ENCODE measurements around the gene MAN2A1. TPM values are rescaled to one million over a fixed set of nuclear protein-coding genes. Genes with fewer than 3 reads are reported as not detected.

The MAN2A1 gene
- total and polyA plus RNA-seq, 12 donors, result 11.7 to 123 (median 83.2) TPM

DNA sequence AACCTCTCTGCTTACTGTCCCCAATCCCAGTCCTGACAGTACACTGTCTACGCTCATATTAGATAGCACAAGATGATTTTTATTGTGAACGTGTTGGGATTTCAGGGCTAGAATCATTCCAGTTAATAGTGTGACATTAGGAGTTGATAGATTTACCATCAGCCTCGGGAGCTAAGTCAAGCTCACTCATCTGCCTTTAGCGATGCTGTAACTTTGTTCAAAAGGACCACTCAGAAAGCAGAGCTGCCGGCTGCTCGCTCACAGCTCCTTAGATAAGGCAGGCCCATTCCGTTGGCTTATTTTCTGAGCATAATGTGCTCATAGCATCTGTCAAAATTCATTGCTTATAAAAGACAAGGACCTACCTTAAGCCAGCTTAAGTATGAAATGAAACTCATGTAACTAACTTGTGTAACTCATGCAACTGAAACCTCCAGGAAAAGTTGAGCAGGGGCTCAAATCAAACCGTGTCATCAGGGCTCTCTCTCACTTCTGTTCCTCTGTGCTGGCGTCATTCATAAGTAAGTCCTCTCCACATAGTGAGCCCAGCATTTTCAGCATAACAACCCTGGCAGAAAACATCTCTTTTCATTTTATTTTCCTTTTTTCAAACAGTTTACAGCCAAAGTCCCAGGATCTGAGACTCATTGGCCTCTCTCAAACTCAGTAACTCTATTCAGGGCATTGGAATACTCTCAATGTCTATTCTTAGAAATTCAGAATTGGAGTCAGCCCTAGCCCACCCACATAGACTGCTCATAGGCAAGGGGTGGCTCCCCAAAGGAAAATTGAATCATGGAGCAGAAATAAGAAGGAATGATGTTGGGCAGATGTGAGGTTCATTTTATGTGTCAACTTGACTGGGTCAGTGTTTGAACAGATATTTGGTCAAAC is 208.8 kb downstream of the MAN2A1 start:
- Histone ChIP-seq H3K36me3 (replicated peaks in 1 of 2) (no peaks in the 10 kb centered on the region), H3K4me3 (no peak overlapping the region), H3K27me3 (no peaks in the 10 kb centered on the region), H3K4me1 (replicated peaks in 1 of 2) (no peaks in the 10 kb centered on the region), H3K9me3 (replicated peaks in 1 of 3) (peaks cover 0 to 5% (median 0%) of the 10 kb centered on the region in 3 donors), H3K27ac (no peak overlapping the region)
- intact Hi-C loops (cut with DNase I), result no loop called here
- WGBS, 4 donors, result 68 to 78% (median 77%) methylated on average over 9 of the region's 9 CpGs
- TF ChIP-seq POLR2A (IDR thresholded peaks at IDR 0.05), result no peak
- TF ChIP-seq, protein P1, sequence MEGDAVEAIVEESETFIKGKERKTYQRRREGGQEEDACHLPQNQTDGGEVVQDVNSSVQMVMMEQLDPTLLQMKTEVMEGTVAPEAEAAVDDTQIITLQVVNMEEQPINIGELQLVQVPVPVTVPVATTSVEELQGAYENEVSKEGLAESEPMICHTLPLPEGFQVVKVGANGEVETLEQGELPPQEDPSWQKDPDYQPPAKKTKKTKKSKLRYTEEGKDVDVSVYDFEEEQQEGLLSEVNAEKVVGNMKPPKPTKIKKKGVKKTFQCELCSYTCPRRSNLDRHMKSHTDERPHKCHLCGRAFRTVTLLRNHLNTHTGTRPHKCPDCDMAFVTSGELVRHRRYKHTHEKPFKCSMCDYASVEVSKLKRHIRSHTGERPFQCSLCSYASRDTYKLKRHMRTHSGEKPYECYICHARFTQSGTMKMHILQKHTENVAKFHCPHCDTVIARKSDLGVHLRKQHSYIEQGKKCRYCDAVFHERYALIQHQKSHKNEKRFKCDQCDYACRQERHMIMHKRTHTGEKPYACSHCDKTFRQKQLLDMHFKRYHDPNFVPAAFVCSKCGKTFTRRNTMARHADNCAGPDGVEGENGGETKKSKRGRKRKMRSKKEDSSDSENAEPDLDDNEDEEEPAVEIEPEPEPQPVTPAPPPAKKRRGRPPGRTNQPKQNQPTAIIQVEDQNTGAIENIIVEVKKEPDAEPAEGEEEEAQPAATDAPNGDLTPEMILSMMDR (IDR thresholded peaks at IDR 0.05), result no peak
- DNase-seq, result no peak

GRCh38 chr5:109899163-109899535 is 209.4 kb downstream of the MAN2A1 start:
- Histone ChIP-seq H3K9me3 (replicated peaks in 1 of 3) (peaks cover 0 to 5% (median 0%) of the 10 kb centered on the region in 3 donors), H3K27me3 (no peaks in the 10 kb centered on the region), H3K27ac (no peak overlapping the region), H3K36me3 (replicated peaks in 1 of 2) (no peaks in the 10 kb centered on the region), H3K4me3 (no peak overlapping the region), H3K4me1 (replicated peaks in 1 of 2) (no peaks in the 10 kb centered on the region)
- 69 to 79% (median 73%) methylated on average over 8 of the region's 8 CpGs for WGBS, 4 donors
- no peak for TF ChIP-seq POLR2A (IDR thresholded peaks at IDR 0.05)
- TF ChIP-seq, protein P1 (IDR thresholded peaks at IDR 0.05), result no peak
- intact Hi-C loops (cut with DNase I), result no loop called here
- no peak for DNase-seq

GRCh38 chr5:109900461-109900860 is 210.7 kb downstream of the MAN2A1 start:
- WGBS, 4 donors, result 77 to 91% (median 89%) methylated on average over 3 of the region's 3 CpGs

DNA sequence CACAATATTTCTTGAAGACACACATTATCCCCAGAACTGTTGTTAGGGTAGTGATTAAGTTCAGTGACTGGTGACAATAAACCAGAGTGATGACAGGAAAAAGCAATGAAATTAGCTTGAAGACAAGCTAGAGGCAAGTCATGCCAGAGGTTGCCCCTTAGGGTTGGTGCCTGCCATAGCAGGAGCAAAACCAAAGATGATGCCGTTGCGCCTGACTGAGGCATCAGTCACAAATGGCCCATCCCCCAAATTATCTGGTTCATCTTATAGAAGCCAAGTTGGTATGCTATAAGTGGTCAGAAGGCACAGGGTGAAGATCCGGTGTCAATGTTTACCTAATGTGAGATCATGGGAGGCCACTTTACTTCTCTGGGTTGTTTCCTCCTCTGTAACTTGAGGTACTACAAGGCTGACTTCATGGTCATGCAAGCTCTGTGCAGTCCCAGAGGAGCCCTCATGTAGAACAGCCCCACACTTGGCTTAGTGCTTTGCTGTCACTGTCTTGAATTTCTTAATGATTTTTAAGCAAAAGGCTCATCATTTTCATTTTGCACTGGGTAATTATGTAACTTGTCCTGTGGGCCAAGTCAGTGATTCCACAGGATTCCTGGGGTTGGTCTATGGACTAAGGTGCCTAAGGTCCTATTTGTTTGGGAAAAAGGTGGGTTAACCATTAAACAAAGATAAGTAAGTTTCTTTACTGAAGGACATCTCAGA is 211.3 kb downstream of the MAN2A1 start:
- no peaks in the 10 kb centered on the region for H3K4me1 ChIP-seq (replicated peaks in 1 of 2)
- H3K4me3 ChIP-seq, result no peak overlapping the region
- intact Hi-C loops (cut with DNase I), result no loop called here
- no peak for DNase-seq
- no peak overlapping the region for H3K27ac ChIP-seq
- TF ChIP-seq POLR2A (IDR thresholded peaks at IDR 0.05), result no peak
- TF ChIP-seq, protein P1 (IDR thresholded peaks at IDR 0.05), result no peak
- H3K36me3 ChIP-seq (replicated peaks in 1 of 2), result no peaks in the 10 kb centered on the region
- 88 to 96% (median 94%) methylated on average over 3 of the region's 3 CpGs for WGBS, 4 donors
- H3K9me3 ChIP-seq (replicated peaks in 1 of 3), result no peaks in the 10 kb centered on the region
- H3K27me3 ChIP-seq, result no peaks in the 10 kb centered on the region

More at GRCh38 chr5:109900461-109900860, 210.7 kb downstream of the MAN2A1 start:
- no peaks in the 10 kb centered on the region for H3K4me1 ChIP-seq (replicated peaks in 1 of 2)
- H3K9me3 ChIP-seq (replicated peaks in 1 of 3), result no peaks in the 10 kb centered on the region
- H3K27me3 ChIP-seq, result no peaks in the 10 kb centered on the region
- DNase-seq, result no peak
- H3K36me3 ChIP-seq (replicated peaks in 1 of 2), result no peaks in the 10 kb centered on the region
- intact Hi-C loops (cut with DNase I), result no loop called here
- no peak for TF ChIP-seq POLR2A (IDR thresholded peaks at IDR 0.05)
- TF ChIP-seq, protein P1 (IDR thresholded peaks at IDR 0.05), result no peak
- no peak overlapping the region for H3K27ac ChIP-seq
- no peak overlapping the region for H3K4me3 ChIP-seq

All from adrenal gland (tissue), 12 donors.